CD4-positive, alpha-beta T cell treated with Interleukin-21 for 1 hour (primary cell): Measurements from ENCODE around the gene RIPK1.
"Not testable (repeated sequence)": the region's sequence is repeated elsewhere in the genome, so short reads cannot be mapped to it uniquely, and the experiment has no call there.

Experiments
- DNase-seq: peaks from one replicate; pipeline ENCODE4 v3.0.0-alpha.2; 2020

The RIPK1 gene

DNA sequence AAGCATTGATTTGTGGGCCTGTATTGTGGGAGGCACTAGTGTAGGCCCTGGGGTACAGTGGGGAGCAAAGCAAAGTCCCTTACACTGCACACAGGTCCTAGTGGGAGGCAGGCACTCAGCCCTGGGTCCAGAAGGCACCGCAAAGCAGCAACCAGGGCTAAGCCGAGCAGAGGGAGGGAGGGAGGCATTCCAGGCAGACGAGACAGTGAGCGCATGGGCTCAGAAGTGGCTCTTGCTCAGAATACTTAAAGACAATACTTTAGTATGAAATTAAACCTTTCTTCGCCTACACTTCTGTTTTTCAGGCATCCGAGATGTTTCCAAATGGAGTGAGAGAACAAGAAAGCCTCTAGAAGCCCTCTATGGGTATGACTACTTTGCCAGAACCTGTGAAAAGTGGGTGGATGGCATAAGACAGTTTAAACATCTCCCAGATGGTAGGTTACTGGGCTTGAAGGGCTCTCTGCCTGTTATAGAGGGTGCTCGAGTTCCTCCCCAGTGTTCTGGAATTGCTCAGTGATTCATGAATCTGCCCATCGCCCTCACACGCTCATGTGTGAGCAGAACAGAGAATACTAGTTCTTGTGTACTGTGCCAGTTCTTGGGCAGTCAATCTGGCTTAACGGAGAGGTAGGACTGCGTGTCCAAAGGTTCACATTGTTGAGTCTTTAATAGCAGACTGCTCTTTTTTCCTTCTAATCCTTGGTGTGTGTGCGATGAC is 68.9 kb downstream of the RIPK1 start:
- no peak for DNase-seq

DNA sequence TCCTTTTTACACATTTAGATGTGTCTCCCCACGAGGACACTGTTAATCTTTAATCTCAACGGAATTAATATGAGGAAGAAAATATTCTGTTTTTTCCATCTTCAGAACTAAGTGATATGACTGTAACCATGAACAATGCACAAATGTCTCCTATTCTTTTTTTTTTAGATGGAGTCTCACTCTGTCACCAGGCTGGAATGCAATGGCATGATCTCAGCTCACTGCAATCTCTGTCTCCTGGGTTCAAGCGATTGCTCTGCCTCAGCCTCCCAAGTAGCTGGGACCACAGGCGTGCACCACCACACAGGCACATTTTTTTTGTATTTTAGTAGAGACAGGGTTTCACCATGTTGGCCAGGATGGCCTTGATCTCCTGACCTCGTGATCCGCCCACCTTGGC is 69.6 kb downstream of the RIPK1 start:
- DNase-seq: not testable (repeated sequence)

DNA sequence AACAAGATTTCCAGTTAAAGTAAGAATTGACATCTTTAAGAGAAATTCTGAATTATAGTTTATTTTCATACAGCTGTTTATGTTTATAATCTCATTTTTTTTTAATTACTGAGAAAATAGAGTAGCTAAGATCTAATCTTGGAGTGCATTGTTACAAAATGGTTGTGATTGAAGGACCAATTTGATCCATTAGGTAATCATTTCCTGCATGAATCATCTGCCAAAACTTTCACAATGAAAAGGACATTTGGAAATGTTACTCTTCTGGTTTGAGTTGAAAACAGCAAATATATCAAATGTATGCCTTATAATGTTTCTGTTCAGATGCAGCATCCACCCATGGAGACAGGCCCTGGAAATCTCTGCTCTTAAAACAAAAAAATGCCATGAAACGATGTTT is 70.0 kb downstream of the RIPK1 start:
- no peak for DNase-seq

DNA sequence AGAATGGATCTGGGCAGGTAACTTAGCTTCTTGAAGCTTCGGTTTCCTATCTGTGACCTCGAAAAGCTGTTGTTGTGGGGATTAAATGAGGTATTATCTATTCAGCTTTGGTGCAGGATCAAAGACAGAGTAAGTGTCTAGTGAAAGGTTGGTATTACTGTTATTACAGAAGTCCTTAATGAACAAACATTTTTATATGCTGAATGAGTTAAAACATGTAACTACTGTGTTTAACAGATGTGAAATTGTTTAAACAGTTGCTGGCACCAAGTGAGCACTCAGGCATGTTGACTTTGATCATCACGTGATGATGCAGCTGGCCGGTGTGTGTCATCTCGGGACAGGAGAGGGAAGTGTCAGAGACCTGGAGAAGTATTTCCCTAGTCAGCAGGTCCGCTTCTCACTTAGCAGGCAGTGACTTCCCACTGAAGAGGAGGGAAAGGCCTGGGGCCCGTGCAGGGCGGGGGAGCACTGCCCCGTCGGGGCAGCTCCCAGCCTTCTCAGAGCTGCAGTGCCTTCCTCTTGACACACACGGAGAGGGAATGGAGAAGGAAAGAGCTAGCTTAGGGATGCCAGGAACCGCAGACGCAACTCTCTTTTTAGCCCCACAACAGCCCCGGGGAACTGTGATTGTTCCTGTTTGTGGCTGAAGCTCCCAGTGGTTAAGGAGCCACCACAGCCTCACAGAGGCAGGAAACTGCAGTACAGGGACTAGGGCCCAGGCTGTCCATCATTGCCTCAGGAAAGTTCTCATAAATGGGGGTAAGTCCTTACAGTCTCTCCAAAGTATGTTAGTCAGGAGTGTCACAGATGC is 71.0 kb downstream of the RIPK1 start:
- DNase-seq: no peak

DNA sequence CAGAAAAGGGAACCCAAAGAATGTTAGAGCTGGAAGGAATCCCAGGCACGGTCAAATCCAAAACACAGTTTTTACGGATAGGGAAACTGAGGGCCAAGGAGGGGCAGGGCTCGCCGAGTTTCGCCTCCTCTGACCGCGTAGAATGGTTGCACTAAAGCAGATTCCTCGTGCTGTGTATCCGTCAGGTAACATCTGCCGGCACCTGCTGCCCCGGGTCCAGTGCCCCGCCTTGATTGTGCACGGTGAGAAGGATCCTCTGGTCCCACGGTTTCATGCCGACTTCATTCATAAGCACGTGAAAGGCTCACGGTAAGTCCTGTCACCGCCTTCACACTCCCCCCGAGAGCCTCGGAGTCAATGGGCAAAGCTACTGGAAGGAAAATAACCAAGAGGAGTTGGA is 71.9 kb downstream of the RIPK1 start:
- DNase-seq: no peak

DNA sequence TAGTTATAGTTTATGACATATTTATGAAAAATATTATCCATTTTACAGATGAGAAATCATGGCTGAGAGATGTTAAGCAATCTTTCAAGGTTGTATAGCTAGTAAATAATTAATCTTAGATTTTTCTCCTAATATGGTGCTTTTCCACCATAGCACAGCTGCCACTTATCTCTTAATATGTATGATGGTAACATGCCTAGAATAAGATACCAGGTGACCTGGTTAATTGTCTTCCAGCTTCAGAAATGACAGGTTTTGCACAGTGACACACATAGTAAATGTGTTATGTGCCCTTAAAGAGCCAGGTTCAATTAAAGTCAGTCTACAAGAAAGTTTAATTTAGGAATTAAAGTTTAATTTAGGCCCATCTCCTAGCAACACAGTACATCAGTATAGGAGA is 74.2 kb downstream of the RIPK1 start:
- no peak for DNase-seq

DNA sequence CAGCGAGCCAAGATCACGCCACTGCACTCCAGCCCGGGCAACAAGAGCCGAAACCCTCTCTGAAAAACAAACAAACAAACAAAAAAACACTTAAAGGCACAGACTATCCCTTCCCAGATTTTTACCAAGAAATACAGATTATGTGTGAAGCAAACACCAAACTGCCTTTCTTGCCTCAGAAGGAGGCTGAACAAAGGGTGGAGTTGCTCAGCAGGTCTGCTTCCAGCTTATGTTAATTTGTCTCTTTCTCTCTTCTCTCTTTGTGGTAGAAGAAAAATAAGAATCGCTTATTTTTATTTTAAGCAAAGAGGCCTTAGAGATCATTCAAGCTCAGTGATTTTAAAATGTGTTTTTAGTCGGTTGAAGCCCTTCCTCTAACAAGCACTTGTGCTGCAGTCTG is 74.9 kb downstream of the RIPK1 start:
- no peak for DNase-seq

DNA sequence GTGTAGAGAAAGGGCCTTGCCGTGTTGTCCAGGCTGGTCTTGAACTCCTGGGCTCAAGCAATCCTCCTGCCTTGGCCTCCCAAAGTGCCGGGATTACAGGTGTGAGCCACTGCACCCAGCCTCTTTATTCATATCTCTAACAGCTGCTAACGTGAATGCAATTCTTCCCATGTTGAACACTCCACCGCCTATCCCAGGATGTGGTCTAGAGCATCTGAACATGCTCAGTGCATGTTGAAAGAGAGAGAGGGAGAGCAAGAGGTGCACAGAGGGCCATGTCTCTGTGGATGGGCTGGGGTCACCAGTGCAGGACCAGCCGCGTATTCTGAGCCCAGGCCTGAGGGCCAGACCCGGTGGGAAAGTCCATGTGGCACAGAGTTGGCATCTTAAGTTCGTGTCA is 76.3 kb downstream of the RIPK1 start:
- no peak for DNase-seq

DNA sequence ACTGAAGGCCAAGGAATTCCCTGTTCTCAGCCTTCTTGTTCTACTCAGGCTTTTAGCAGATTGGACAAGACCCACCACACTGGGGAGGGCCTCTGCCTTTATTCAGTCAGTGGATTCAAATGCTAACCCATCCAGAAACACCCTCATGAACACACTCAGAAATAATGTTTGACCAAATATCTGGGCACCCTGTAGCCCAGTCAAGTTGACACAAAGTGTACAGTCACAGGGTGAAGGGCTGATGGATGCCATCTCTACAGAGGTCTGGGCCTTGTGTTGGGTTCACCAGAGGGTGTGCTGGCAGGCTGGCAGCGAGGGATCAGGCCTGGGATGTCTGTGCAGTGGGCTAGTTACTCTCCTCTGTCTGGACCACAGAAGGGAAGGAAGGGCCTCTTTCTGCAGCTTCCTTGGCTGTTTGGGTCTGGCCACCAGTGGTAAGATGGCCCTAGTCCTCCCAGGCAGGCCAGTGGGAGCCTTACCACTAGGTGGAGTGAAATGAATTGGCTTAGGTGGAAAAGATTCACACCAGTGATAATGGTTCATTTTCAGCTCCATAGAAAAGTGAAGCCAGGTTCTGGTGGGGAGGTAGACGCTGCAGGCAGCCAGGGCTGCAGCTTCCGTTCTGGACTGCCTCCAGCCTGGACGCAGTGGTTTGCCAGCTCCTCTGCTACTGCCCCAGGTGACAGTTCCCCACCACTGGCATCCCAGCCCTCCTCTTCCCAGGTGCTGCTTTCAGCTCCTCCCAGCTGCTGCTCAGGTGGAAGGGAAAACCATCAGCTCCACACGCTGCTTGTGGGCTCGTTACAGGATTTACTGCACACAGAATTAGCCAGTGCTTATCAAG is 79.8 kb downstream of the RIPK1 start:
- DNase-seq: no peak

DNA sequence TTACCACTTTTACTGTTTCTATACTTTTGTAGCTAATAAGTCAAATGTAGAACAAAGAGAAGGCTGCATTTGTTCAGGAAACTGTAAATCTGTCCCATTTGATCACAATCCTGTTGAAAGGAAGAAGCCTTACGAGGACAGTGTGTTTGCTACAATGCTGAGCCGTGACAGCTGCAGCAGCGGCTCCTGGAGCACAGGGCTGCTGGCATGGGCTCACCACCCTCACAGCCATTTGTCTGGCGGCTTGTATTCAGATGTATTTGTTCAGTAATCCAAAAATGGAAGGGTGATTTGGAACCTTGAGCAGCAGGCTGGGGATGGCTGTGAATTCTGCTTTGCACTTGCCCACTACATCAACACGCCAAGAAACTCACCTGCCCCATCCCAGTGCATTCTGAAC is 83.4 kb downstream of the RIPK1 start:
- no peak for DNase-seq

DNA sequence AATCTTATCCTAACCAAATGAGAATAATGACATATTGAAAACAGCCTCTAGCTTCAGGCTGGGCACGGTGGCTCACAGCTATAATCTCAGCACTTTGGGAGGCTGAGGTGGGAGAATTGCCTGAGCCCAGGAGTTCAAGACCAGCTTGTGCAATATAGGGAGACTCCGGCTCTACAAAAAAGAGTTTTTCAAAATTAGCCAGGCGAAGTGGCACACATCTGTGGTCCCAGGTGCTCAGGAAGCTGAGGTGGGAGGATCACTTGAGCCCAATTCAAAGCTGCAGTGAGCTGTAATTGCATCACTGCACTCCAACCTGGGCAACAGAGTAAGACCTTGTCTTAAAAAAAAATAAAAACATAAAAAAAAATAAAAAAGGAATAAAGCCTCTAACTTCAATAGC is 84.4 kb downstream of the RIPK1 start:
- no peak for DNase-seq

DNA sequence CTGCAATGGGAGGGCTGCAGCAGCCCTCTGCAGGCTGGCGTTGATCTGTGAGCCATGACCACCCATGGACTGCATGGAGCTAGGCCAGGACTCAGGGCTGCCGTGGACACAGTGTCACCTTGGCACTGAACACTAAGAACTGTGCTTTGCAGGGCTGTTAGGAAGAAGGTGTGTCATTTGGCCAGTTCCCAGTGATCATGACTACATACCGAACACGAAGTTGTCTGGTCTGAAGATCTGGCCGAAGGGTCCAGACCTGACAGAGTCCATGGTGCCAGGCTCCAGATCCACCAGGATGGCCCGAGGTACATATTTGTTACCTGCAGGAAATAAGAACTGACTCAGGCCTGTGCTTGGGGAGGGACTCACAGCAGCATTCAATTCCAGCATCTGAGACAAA is 87.1 kb downstream of the RIPK1 start:
- DNase-seq: not testable (repeated sequence)

DNA sequence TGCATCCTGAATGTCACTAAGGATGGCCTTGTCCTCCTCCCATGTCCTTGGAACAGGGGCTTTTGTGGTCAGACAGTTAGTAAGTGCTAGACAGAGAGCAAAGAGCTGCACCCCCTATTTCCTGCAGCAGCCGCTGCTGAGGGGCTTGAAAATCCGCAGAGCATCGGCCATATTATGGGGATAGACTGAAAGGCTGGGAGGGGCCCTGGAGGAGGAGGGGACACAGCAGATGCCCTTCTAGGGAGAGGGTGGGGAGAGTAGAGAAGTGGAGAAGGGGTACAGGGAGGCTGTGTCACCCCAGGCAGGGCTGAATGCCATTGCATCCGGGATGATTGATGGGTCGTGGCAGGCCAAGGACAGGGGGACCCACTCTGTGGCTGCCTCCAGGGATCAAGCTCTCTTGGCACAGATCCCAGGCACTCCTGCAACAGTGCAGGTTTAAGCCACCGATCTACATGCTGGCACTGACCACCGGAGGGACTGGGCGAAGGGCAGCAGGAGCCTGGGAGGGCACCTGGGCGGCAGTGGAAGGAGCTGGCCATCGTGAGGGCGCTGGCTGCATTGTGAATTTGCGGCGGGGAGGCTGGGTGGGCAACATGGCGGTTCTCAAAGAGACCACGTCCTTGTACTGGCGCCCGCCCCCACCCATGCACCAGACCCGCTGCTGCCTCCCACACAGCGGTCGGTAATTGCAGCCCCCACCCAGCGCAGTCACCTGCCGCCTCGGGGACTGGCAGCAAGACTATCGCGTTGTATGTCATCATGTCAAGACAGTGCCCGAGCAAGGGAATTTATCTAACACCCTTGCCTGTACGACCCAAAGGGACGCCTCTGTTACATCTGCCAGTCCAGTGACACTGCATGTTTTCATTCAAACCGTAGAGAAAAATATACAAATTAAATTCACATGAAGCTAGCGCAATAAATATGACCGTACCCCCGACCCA is 88.2 kb downstream of the RIPK1 start:
- peak; percentile 38 for DNase-seq

DNA sequence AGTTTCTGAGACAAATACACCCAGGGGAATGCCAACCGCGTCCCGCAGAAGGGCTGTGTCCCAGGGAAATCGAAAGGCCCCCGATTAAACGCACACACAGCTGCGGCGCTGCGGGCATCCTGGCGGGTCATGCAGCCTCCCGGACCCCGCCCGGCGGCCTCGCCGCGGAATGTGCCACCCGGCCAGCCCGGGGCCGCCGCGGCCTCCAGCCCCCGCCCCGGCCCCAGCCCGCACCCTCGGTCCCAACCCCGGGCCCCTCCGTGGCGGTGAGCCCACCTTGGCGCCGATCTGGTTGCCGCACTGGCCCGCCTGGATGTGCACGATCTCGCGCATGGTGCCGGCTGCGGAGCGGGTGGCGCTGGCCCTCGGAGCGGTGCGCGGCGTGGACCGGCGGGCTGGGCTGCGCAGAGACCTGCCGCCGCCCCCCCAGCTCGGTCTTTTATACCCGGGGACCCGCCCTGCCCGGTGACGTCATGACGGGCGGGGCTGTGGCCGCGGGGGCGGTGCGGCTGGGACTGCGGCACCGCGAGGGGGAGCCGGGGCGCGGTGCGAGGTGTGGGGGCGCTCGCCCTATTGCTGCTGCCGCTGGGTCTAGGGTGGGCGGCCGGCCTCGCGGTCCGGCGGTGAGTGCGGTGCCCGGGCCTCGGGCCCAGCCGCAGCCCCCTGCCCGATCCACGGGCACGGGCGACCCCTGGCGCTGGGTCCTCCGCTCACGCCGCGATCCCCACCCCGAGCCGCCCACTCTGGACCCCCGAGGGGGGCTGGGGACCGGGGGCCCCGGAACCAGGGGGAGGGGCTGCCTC is 89.0 kb downstream of the RIPK1 start, which contains the start of gene TUBB2A:
Gene TUBB2A (minus strand): TSS at position 414 of the 803 bp plus-strand sequence. CDS start 81 bp downstream, at position 333.
- peak; percentile 88 for DNase-seq

DNA sequence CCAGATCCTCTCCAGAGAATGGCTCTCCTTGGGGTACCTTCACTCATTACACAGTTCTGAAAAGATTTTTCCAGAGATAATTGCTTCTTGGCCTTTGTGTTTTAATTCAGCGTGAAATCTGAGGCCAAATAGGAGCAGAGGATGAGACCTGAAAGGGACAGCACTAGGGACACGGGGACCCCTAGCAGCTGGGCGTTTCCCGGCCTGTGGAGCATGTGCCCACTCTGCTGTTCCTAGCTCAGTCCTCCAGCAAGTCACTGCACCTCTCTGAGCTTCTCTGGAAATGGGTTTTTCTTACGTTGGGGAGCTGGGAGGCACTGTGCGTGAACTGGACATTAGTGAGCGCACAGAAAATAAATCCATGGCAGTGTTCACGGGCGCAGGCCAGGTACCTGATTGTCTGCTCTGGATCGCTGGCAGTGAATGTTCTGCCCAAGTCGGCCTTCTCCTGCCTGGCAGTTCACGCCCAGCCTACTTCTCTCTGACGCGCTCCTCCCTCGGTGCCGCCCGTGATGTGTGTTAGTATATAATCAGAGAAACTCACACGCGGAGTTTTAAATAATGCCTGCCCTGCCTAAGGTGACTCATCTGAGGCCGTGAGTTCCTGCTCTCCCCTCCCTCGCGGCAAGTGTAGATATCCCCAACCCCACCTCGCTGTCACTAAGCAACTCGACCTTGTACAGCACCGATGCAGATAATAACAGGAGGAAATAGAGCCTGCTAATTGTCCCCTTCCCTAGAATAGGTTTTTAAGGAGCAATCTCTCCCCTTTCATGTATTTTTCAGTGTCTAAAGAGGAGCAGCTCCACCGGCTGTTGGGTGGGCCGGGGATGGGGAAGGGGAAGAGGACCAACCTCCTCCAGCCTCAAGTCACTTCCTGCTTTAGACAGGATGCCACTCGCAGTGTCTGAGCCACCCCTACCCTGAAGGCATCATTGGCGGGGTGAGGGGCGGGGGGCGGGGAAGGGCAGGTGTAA is 91.8 kb downstream of the RIPK1 start:
- peak; percentile 82 for DNase-seq

DNA sequence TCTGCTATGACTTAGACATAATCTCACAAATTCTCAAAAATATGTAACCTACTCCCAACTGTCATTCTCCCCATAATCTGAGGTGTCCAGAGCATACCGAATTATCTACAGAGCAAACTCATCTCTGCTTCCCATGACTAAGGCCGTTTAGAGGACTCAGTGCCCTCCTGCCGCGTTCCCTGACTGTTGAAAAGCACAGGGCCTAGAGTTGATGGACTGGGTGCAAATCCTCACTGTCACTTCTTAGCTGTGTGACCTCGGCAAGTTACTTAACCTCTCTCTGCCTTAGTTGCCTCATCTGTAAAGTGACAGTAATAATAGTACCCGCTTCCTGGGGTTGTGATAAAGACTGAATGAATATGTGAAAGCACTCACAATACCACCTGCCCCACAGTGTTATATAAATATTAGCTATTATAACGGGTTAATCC is 93.8 kb downstream of the RIPK1 start:
- no peak for DNase-seq

DNA sequence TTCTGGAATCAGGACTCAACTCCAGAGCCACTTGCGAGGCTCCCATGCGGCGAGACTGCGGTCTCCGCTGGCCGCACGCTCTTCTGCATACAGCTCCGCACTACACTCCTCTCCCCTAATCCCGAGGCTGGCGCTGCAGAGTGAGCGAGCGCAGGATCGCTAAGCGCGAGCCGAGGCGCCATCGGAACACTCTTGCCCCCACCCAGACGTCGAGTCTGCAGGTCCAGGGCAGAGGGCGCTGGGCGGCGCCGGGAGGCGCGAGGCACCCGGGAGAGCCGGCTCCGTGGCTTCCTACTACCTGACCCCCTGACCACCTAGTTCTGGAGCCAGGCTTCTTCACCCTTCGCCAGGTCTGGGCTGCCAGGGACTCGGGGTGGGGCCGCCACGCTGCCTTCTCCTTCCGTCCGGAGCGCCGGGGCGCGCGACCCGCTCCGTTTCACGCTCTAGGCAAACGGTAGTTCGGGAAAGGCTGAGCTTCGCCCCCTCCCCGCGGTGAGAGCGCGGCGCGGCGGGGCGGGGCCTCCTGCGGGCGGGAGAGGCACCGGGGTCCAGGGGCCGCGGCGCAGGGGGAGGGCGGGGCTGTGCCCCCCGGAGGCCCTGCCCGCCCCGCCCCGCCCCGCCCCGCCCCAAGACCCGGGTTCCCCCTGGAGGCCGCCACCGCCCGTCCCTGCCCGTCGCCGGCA is 94.4 kb downstream of the RIPK1 start:
- DNase-seq: peak; percentile 73

DNA sequence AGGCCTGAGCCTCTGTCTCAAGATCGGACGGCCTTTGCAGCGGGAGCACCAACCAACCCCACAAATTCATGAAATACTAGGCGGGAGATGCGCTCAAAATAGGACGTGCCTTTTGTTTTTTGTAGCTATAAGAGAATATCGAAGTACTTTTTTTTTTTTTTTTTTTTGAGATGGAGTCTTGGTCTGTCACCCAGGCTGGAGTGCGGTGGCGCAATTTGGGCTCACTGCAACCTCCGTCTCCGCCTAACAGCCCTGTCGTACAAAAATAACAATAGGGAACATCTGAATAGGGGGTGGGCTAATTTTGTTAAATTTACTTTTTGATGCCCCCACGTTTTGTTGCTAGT is 94.9 kb downstream of the RIPK1 start:
- no peak for DNase-seq

DNA sequence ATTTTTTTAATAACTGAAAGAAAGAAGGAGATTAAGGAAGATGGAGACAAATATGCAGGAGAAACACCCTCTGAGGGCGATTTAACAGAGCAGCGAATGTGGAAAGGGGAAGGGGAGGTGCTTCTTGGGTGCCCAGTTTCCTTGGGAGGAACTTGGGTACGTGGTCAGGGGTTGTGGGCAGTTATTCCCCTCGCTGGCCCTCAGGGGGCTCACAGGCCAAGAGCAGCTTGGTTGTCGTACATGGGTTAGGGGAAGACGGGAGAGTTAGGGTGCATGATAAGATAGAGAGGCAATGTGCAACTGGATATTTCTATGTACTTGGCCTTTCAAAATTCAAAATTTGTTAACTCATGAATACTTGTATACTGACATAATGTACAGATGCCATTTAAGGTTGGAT is 96.1 kb downstream of the RIPK1 start:
- DNase-seq: no peak
